Measurements from ENCODE around the gene ANK3. TPM values are rescaled to one million over a fixed set of nuclear protein-coding genes. Genes with fewer than 3 reads are reported as not detected.

ANK3 gene
- total and polyA plus RNA-seq, 2 experiments from 2014 or later: 44.9 to 95.8 TPM

- DNase-seq (ENCODE audit: low read depth in 1 of 2, low spot score in 1 of 2): no peak
- TF ChIP-seq CTCF (IDR thresholded peaks at IDR 0.05; ENCODE audit: low read depth, low read length): no peak
- H3K27me3 ChIP-seq: no peaks in the 10 kb centered on the region
- no peaks in the 10 kb centered on the region for H3K4me1 ChIP-seq (ENCODE audit: low read depth)
- no peak overlapping the region for H3K4me3 ChIP-seq
- H3K36me3 ChIP-seq: peaks cover 20% of the 10 kb centered on the region
- H3K27ac ChIP-seq: no peak overlapping the region
- H3K9me3 ChIP-seq (ENCODE audit: low read depth): no peaks in the 10 kb centered on the region
Measured at GRCh38 chr10:60073781-60074656, 315.7 kb downstream of the ANK3 start.

GRCh38 chr10:60073397-60073780, 316.3 kb downstream of the ANK3 start:
- Histone ChIP-seq H3K4me1 (ENCODE audit: low read depth) (no peaks in the 10 kb centered on the region), H3K4me3 (no peak overlapping the region), H3K27ac (no peak overlapping the region), H3K27me3 (no peaks in the 10 kb centered on the region), H3K9me3 (ENCODE audit: low read depth) (no peaks in the 10 kb centered on the region), H3K36me3 (peaks cover 16% of the 10 kb centered on the region)
- no peak for DNase-seq (ENCODE audit: low read depth in 1 of 2, low spot score in 1 of 2)
- no peak for TF ChIP-seq CTCF (IDR thresholded peaks at IDR 0.05; ENCODE audit: low read depth, low read length)

- H3K36me3 ChIP-seq: peaks cover 9% of the 10 kb centered on the region
- no peaks in the 10 kb centered on the region for H3K9me3 ChIP-seq (ENCODE audit: low read depth)
- H3K27ac ChIP-seq: no peak overlapping the region
- TF ChIP-seq CTCF (IDR thresholded peaks at IDR 0.05; ENCODE audit: low read depth, low read length): no peak
- no peaks in the 10 kb centered on the region for H3K4me1 ChIP-seq (ENCODE audit: low read depth)
- no peaks in the 10 kb centered on the region for H3K27me3 ChIP-seq
- H3K4me3 ChIP-seq: no peak overlapping the region
- DNase-seq (ENCODE audit: low read depth in 1 of 2, low spot score in 1 of 2): peak in 1 of 2 donors; percentile 32
Measured at GRCh38 chr10:60069311-60069710, 320.4 kb downstream of the ANK3 start.

- no peak for TF ChIP-seq CTCF (IDR thresholded peaks at IDR 0.05; ENCODE audit: low read depth, low read length)
- H3K27ac ChIP-seq: no peak overlapping the region
- DNase-seq (ENCODE audit: low read depth in 1 of 2, low spot score in 1 of 2): no peak
- H3K9me3 ChIP-seq (ENCODE audit: low read depth): no peaks in the 10 kb centered on the region
- no peaks in the 10 kb centered on the region for H3K27me3 ChIP-seq
- peaks cover under 1% of the 10 kb centered on the region for H3K4me1 ChIP-seq (ENCODE audit: low read depth)
- peaks cover 7% of the 10 kb centered on the region for H3K36me3 ChIP-seq
- no peak overlapping the region for H3K4me3 ChIP-seq
Measured at GRCh38 chr10:60050366-60050765, 339.3 kb downstream of the ANK3 start.

- Histone ChIP-seq H3K36me3 (no peaks in the 10 kb centered on the region), H3K27ac (peak overlapping the region; percentile 27), H3K4me3 (no peak overlapping the region), H3K27me3 (no peaks in the 10 kb centered on the region), H3K9me3 (ENCODE audit: low read depth) (no peaks in the 10 kb centered on the region), H3K4me1 (ENCODE audit: low read depth) (peaks cover 10% of the 10 kb centered on the region)
- peak; percentile 35 for TF ChIP-seq CTCF (IDR thresholded peaks at IDR 0.05; ENCODE audit: low read depth, low read length)
- peak; percentile 60 to 66 for DNase-seq (ENCODE audit: low read depth in 1 of 2, low spot score in 1 of 2)
Measured at GRCh38 chr10:60048091-60048501, 341.6 kb downstream of the ANK3 start.

Data from cardiac muscle cell (in vitro differentiated cells and primary cell).